ENCODE results near the gene SH2D4B.
"Not testable (repeated sequence)": the region's sequence is repeated elsewhere in the genome, so short reads cannot be mapped to it uniquely, and the experiment has no call there.

Gene SH2D4B

GRCh38 chr10:80542652-80543318, 5.1 kb downstream of the SH2D4B start:
- DNase-seq (ENCODE audit: low spot score) = no peak

GRCh38 chr10:80543319-80543672, 5.6 kb downstream of the SH2D4B start:
- DNase-seq (ENCODE audit: low spot score) = not testable (repeated sequence)

- DNase-seq (ENCODE audit: low spot score) = no peak
Measured at GRCh38 chr10:80544316-80544953, 6.7 kb downstream of the SH2D4B start.

- no peak for DNase-seq (ENCODE audit: low spot score)
Measured at GRCh38 chr10:80545258-80545881, 7.7 kb downstream of the SH2D4B start.

GRCh38 chr10:80552151-80552646, 14.5 kb downstream of the SH2D4B start:
- DNase-seq (ENCODE audit: low spot score) = no peak

GRCh38 chr10:80553436-80553835, 15.7 kb downstream of the SH2D4B start:
- no peak for DNase-seq (ENCODE audit: low spot score)

GRCh38 chr10:80554050-80554449, 16.3 kb downstream of the SH2D4B start:
- DNase-seq (ENCODE audit: low spot score) = no peak

- DNase-seq (ENCODE audit: low spot score) = no peak
Measured at GRCh38 chr10:80555415-80555814, 17.7 kb downstream of the SH2D4B start.

GRCh38 chr10:80561950-80562349, 24.2 kb downstream of the SH2D4B start:
- DNase-seq (ENCODE audit: low spot score) = no peak

GRCh38 chr10:80567292-80567691, 29.6 kb downstream of the SH2D4B start:
- DNase-seq (ENCODE audit: low spot score) = no peak

GRCh38 chr10:80569131-80569895, 31.6 kb downstream of the SH2D4B start:
- DNase-seq (ENCODE audit: low spot score) = no peak

- no peak for DNase-seq (ENCODE audit: low spot score)
Measured at GRCh38 chr10:80571352-80571751, 33.6 kb downstream of the SH2D4B start.

GRCh38 chr10:80579181-80579763, 41.6 kb downstream of the SH2D4B start:
- no peak for DNase-seq (ENCODE audit: low spot score)

GRCh38 chr10:80579849-80580637, 42.3 kb downstream of the SH2D4B start:
- no peak for DNase-seq (ENCODE audit: low spot score)

GRCh38 chr10:80580638-80581468, 43.2 kb downstream of the SH2D4B start:
- DNase-seq (ENCODE audit: low spot score) = no peak

GRCh38 chr10:80581469-80581835, 43.8 kb downstream of the SH2D4B start:
- DNase-seq (ENCODE audit: low spot score) = no peak

- DNase-seq (ENCODE audit: low spot score) = no peak
Measured at GRCh38 chr10:80582286-80582960, 44.7 kb downstream of the SH2D4B start.

GRCh38 chr10:80583685-80584084, 46.0 kb downstream of the SH2D4B start:
- no peak for DNase-seq (ENCODE audit: low spot score)

- DNase-seq (ENCODE audit: low spot score) = no peak
Measured at GRCh38 chr10:80585812-80586211, 48.1 kb downstream of the SH2D4B start.

GRCh38 chr10:80588546-80588945, 50.8 kb downstream of the SH2D4B start:
- no peak for DNase-seq (ENCODE audit: low spot score)

Data from GM03348 (cell line).